K562 (cell line): ENCODE measurements around the gene QRICH1. TPM values are rescaled to one million over a fixed set of nuclear protein-coding genes. Genes with fewer than 3 reads are reported as not detected.

Experiments
- ARID1B ChIP-seq: fragments of 450-650 bp; IDR thresholded peaks from 2 replicates; pipeline ENCODE4 v1.6.1; 2016; ENCODE audit warnings: antibody characterized with exemption, mild to moderate bottlenecking, inconsistent platforms
- COPS2 ChIP-seq: fragments of 450-650 bp; conservative IDR thresholded peaks from 2 replicates; pipeline ENCODE4 v1.6.1; 2016; ENCODE audit warnings: mild to moderate bottlenecking, moderate library complexity
- CTBP1 ChIP-seq: fragments of 450-650 bp; IDR thresholded peaks from 2 replicates; pipeline ENCODE4 v1.6.1; 2016; ENCODE audit warnings: borderline replicate concordance
- CXXC5 ChIP-seq: fragments of 250-450 bp; sonication (Bioruptor Pico); IDR thresholded peaks from 2 replicates; pipeline ENCODE4 v1.8.0; 2022; ENCODE audit warnings: inconsistent platforms, mild to moderate bottlenecking, moderate library complexity
- ESRRA ChIP-seq: fragments of 450-650 bp; IDR thresholded peaks from 2 replicates; pipeline ENCODE4 v1.6.1; 2014; ENCODE audit warnings: low read depth, mild to moderate bottlenecking, moderate library complexity, borderline replicate concordance
- FUS ChIP-seq: fragments of 200-400 bp; formaldehyde crosslinking; optimal IDR thresholded peaks from 2 replicates; pipeline ENCODE3; 2017; ENCODE audit warnings: low read depth, low read length
- HDAC1 ChIP-seq, 2 experiments: fragments of 450-650 bp; IDR thresholded peaks; 2 replicates each; pipeline ENCODE4 v1.6.1; 2016 to 2017; ENCODE audit warnings: inconsistent platforms in 1 of 2, mild to moderate bottlenecking in 1 of 2, moderate library complexity in 1 of 2
- HLTF ChIP-seq: fragments of 450-650 bp; IDR thresholded peaks from 2 replicates; pipeline ENCODE4 v1.6.1; 2016
- NFRKB ChIP-seq: fragments of 450-650 bp; IDR thresholded peaks from 2 replicates; pipeline ENCODE4 v1.6.1; 2016; ENCODE audit warnings: low read depth
- SAFB ChIP-seq: fragments of 200-400 bp; formaldehyde crosslinking; IDR thresholded peaks from 2 replicates; pipeline ENCODE4 v1.6.1; 2017; ENCODE audit warnings: low read depth, low read length, borderline replicate concordance
- SMARCA4 ChIP-seq: fragments of 450-650 bp; IDR thresholded peaks from 2 replicates; pipeline ENCODE4 v1.6.1; 2016
- SP1 ChIP-seq: sonication (generic); formaldehyde crosslinking; IDR thresholded peaks from 2 replicates; pipeline ENCODE4 v1.8.1; 2022; ENCODE audit warnings: mild to moderate bottlenecking, missing genetic modification reagents
- TAF1 ChIP-seq: IDR thresholded peaks from 2 replicates; pipeline ENCODE4 v1.6.1; 2011; ENCODE audit warnings: mild to moderate bottlenecking, low read length, moderate library complexity; ENCODE audit not compliant: insufficient read depth, control insufficient read depth, severe bottlenecking; ENCODE audit errors: extremely low read depth
- XRCC5 ChIP-seq: fragments of 200-400 bp; formaldehyde crosslinking; IDR thresholded peaks from 2 replicates; pipeline ENCODE4 v1.6.1; 2017; ENCODE audit warnings: low read depth, mild to moderate bottlenecking, low read length
- ZFX ChIP-seq: sonication (generic); formaldehyde crosslinking; IDR thresholded peaks from 2 replicates; pipeline ENCODE4 v1.8.0; 2022; ENCODE audit warnings: mild to moderate bottlenecking, missing genetic modification reagents, moderate library complexity
- ZNF174 ChIP-seq: fragments of 250-450 bp; sonication (Bioruptor Pico); IDR thresholded peaks from 2 replicates; pipeline ENCODE4 v1.4.0; 2020; ENCODE audit warnings: mild to moderate bottlenecking
- ZNF668 ChIP-seq: fragments of 250-450 bp; sonication (Bioruptor Pico); IDR thresholded peaks from 2 replicates; pipeline ENCODE4 v1.8.0; 2022; ENCODE audit warnings: mild to moderate bottlenecking, inconsistent platforms
- polyA plus RNA-seq, 8 experiments: library from polyadenylated mRNA; depleted of rRNA in 4 of 8; stranded (reverse) in 5 of 8; unstranded in 3 of 8; fragments of >200 nt; fragmentation: Nextera tagmentation in 2 of 8; fragmentation: Illumina TruSeq in 1 of 8; extraction: Ambion mirVana in 2 of 8; extraction: Trizol in 1 of 8; gene quantifications; 2 replicates each; pipeline versions ENCODE4 v1.2.1 to v1.2.3, GENCODE V29; 2011 to 2014; ENCODE audit warnings: inconsistent platforms in 1 of 8, missing spikeins in 1 of 8
- total RNA-seq, 7 experiments: library from RNA; depleted of rRNA in 6 of 7; stranded (reverse); fragments of >200 nt in 6 of 7; fragmentation: Illumina TruSeq in 2 of 7; extraction: Trizol in 2 of 7; gene quantifications; 2 replicates each; pipeline versions ENCODE4 v1.2.1 to v1.2.3, GENCODE V29; 2011 to 2021; ENCODE audit warnings: low replicate concordance in 1 of 7
- TF ChIP-seq, protein P1 (sequence below): IDR thresholded peaks from 2 replicates; pipeline ENCODE4 v1.6.1; 2011; ENCODE audit warnings: borderline replicate concordance, low read depth, mild to moderate bottlenecking, moderate library complexity, low read length; ENCODE audit not compliant: insufficient read depth, poor library complexity, severe bottlenecking
- TF ChIP-seq, protein P2 (sequence below), 2 experiments: fragments of 450-650 bp in 1 of 2; sonication (generic) in 1 of 2; formaldehyde crosslinking; conservative IDR thresholded peaks; 2 replicates each; pipeline versions ENCODE4 v1.4.0 to v1.8.1; 2020 to 2022; ENCODE audit warnings: mild to moderate bottlenecking in 1 of 2, missing genetic modification reagents in 1 of 2
- TF ChIP-seq, protein P3 (sequence below): fragments of 450-650 bp; IDR thresholded peaks from 2 replicates; pipeline ENCODE4 v1.6.1; 2016; ENCODE audit warnings: antibody characterized with exemption
- TF ChIP-seq, protein P4 (sequence below): fragments of 450-650 bp; IDR thresholded peaks from 2 replicates; pipeline ENCODE4 v1.6.1; 2016; ENCODE audit warnings: borderline replicate concordance
- TF ChIP-seq, protein P5 (sequence below): fragments of 450-650 bp; IDR thresholded peaks from 2 replicates; pipeline ENCODE4 v1.6.1; 2016

Gene QRICH1
- total and polyA plus RNA-seq, 9 of the 15 experiments (the other 6 are each of a cell fraction or from before 2014, with no cell fraction given), result 20.1 to 99.2 (median 56.7) TPM

DNA sequence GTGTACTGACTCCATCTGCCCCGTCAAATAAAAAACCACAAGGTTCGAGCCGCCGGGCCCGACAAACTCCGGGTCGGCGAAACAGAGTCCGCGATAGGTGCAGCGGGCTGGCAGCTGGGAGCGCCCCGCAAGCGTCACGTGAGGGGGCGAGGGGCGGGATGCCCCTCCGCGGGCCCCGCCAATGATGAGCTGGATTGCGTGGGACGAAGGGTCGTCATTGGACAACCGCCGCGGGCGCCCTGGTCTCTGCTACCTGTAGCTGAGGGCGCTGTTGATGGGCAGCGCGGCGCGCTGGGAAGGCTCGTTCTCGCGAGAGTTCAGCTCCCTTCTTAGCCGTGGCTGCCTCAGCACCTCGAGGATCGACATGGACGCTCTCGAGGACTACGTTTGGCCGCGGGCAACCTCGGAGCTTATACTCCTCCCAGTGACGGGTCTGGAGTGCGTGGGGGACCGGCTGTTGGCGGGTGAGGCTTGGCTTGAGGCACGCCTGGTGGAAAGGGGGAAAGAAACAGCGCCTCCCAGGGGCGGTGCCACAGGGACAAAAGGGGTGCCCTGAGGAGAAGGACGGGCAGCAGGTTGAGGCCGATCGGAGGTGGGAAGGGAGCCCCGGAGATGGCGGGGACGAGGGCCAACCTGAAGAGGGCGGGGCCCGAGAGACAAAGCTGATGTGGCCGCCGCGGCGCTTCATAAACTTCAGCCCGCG, 86.7 kb downstream of the QRICH1 start, which contains the start of gene WDR6 (continued):
- TF ChIP-seq, protein P1, sequence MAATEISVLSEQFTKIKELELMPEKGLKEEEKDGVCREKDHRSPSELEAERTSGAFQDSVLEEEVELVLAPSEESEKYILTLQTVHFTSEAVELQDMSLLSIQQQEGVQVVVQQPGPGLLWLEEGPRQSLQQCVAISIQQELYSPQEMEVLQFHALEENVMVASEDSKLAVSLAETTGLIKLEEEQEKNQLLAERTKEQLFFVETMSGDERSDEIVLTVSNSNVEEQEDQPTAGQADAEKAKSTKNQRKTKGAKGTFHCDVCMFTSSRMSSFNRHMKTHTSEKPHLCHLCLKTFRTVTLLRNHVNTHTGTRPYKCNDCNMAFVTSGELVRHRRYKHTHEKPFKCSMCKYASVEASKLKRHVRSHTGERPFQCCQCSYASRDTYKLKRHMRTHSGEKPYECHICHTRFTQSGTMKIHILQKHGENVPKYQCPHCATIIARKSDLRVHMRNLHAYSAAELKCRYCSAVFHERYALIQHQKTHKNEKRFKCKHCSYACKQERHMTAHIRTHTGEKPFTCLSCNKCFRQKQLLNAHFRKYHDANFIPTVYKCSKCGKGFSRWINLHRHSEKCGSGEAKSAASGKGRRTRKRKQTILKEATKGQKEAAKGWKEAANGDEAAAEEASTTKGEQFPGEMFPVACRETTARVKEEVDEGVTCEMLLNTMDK, result peak; percentile 34
- TF ChIP-seq ZNF668 (CRISPR knock-in tag), result no peak
- peak; percentile 85 for TF ChIP-seq ZFX (CRISPR knock-in tag)
- TF ChIP-seq SP1 (CRISPR knock-in tag), result peak; percentile 81
- peak; percentile 75 for TF ChIP-seq SMARCA4
- peak; percentile 91 for TF ChIP-seq CTBP1
- TF ChIP-seq ARID1B, result no peak
- TF ChIP-seq ESRRA, result no peak
- TF ChIP-seq, protein P2, sequence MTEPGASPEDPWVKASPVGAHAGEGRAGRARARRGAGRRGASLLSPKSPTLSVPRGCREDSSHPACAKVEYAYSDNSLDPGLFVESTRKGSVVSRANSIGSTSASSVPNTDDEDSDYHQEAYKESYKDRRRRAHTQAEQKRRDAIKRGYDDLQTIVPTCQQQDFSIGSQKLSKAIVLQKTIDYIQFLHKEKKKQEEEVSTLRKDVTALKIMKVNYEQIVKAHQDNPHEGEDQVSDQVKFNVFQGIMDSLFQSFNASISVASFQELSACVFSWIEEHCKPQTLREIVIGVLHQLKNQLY (CRISPR knock-in tag; conservative IDR thresholded peaks at IDR 0.05), result no peak
- TF ChIP-seq, protein P3, sequence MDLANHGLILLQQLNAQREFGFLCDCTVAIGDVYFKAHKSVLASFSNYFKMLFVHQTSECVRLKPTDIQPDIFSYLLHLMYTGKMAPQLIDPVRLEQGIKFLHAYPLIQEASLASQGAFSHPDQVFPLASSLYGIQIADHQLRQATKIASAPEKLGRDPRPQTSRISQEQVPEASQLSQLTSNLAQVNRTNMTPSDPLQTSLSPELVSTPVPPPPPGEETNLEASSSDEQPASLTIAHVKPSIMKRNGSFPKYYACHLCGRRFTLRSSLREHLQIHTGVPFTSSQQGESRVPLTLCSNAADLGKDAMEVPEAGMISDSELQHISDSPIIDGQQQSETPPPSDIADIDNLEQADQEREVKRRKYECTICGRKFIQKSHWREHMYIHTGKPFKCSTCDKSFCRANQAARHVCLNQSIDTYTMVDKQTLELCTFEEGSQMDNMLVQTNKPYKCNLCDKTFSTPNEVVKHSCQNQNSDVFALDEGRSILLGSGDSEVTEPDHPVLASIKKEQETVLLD, result peak; percentile 81
- no peak for TF ChIP-seq FUS
- TF ChIP-seq, protein P4, sequence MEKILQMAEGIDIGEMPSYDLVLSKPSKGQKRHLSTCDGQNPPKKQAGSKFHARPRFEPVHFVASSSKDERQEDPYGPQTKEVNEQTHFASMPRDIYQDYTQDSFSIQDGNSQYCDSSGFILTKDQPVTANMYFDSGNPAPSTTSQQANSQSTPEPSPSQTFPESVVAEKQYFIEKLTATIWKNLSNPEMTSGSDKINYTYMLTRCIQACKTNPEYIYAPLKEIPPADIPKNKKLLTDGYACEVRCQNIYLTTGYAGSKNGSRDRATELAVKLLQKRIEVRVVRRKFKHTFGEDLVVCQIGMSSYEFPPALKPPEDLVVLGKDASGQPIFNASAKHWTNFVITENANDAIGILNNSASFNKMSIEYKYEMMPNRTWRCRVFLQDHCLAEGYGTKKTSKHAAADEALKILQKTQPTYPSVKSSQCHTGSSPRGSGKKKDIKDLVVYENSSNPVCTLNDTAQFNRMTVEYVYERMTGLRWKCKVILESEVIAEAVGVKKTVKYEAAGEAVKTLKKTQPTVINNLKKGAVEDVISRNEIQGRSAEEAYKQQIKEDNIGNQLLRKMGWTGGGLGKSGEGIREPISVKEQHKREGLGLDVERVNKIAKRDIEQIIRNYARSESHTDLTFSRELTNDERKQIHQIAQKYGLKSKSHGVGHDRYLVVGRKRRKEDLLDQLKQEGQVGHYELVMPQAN, result peak; percentile 63; the same call in 1 of the 2 replicates
- TF ChIP-seq HDAC1 (IDR thresholded peaks at IDR 0.05), result peak in 1 of 2 experiments; percentile 70; a peak in 2 of 4 replicates
- TF ChIP-seq, protein P5, sequence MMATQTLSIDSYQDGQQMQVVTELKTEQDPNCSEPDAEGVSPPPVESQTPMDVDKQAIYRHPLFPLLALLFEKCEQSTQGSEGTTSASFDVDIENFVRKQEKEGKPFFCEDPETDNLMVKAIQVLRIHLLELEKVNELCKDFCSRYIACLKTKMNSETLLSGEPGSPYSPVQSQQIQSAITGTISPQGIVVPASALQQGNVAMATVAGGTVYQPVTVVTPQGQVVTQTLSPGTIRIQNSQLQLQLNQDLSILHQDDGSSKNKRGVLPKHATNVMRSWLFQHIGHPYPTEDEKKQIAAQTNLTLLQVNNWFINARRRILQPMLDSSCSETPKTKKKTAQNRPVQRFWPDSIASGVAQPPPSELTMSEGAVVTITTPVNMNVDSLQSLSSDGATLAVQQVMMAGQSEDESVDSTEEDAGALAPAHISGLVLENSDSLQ, result peak; percentile 96
- TF ChIP-seq NFRKB, result peak; percentile 93
- TF ChIP-seq CXXC5 (CRISPR knock-in tag), result peak; percentile 95
- peak; percentile 64 for TF ChIP-seq XRCC5
- TF ChIP-seq HLTF, result 0 out of 2 replicates have a peak, but pooled peaks have one; percentile 46
- no peak for TF ChIP-seq COPS2
- TF ChIP-seq ZNF174 (CRISPR knock-in tag), result no peak
- TF ChIP-seq SAFB, result peak; percentile 86; the same call in 1 of the 2 replicates
- peak; percentile 36 for TF ChIP-seq TAF1
